HepG2 (cell line): Measurements from ENCODE around the gene EGFR. TPM values are rescaled to one million over a fixed set of nuclear protein-coding genes. Genes with fewer than 3 reads are reported as not detected.

Source experiments
- ELF3 ChIP-seq: IDR thresholded peaks from 2 replicates; pipeline ENCODE4 v1.6.1; 2016; ENCODE audit warnings: missing genetic modification reagents, missing compliant biosample characterization
- NFYB ChIP-seq: sonication (generic); formaldehyde crosslinking; IDR thresholded peaks from 2 replicates; pipeline ENCODE4 v1.4.0; 2020; ENCODE audit warnings: missing genetic modification reagents
- PITX1 ChIP-seq: sonication (generic); formaldehyde crosslinking; IDR thresholded peaks from 2 replicates; pipeline ENCODE4 v1.5.1; 2020; ENCODE audit warnings: mild to moderate bottlenecking, missing genetic modification reagents
- TAF15 ChIP-seq: fragments of 200-400 bp; formaldehyde crosslinking; IDR thresholded peaks from one replicate; pipeline ENCODE4 v1.6.1; 2018; ENCODE audit warnings: mild to moderate bottlenecking, low read depth, low read length; ENCODE audit not compliant: poor library complexity, severe bottlenecking
- ZFP36 ChIP-seq: fragments of 150-350 bp; IDR thresholded peaks from 2 replicates; pipeline ENCODE4 v1.6.1; 2018; ENCODE audit warnings: borderline replicate concordance, low read length, low read depth; ENCODE audit not compliant: partially characterized antibody
- ZNF263 ChIP-seq: sonication (generic); formaldehyde crosslinking; IDR thresholded peaks from 2 replicates; pipeline ENCODE4 v1.4.0; 2020; ENCODE audit warnings: missing genetic modification reagents
- polyA plus RNA-seq, 8 experiments: library from polyadenylated mRNA; depleted of rRNA in 3 of 8; stranded (reverse) in 7 of 8; unstranded in 1 of 8; fragments of >200 nt; fragmentation: Illumina TruSeq in 4 of 8; extraction: Trizol in 4 of 8; gene quantifications; 2 replicates each; pipeline versions ENCODE4 v1.2.1 to v1.2.3, GENCODE V29; 2011 to 2016; ENCODE audit warnings: low read depth in 4 of 8, missing spikeins in 1 of 8, mixed read lengths in 1 of 8; ENCODE audit not compliant: insufficient read depth in 1 of 8
- total RNA-seq, 5 experiments: library from RNA; depleted of rRNA; stranded (reverse); fragments of >200 nt; fragmentation: Illumina TruSeq; extraction: Trizol; gene quantifications; 2 replicates each; pipeline ENCODE4 v1.2.3, GENCODE V29; 2016; ENCODE audit warnings: low read depth in 1 of 5
- TF ChIP-seq, protein P1 (sequence below): sonication (generic); formaldehyde crosslinking; IDR thresholded peaks from 2 replicates; pipeline ENCODE4 v1.5.0; 2020; ENCODE audit warnings: missing genetic modification reagents
- TF ChIP-seq, protein P2 (sequence below): sonication (generic); formaldehyde crosslinking; IDR thresholded peaks from 2 replicates; pipeline ENCODE4 v1.4.0; 2020; ENCODE audit warnings: mild to moderate bottlenecking, missing genetic modification reagents
- TF ChIP-seq, protein P3 (sequence below), 2 experiments: sonication (generic) in 1 of 2; formaldehyde crosslinking in 1 of 2; IDR thresholded peaks; 2 replicates each; pipeline versions ENCODE4 v1.4.0 to v1.6.1; 2018 to 2020; ENCODE audit warnings: missing genetic modification reagents in 2 of 2, borderline replicate concordance in 1 of 2, low read depth in 1 of 2, mild to moderate bottlenecking in 1 of 2, missing biosample characterization in 1 of 2
- TF ChIP-seq, protein P4 (sequence below): sonication (generic); formaldehyde crosslinking; IDR thresholded peaks from 2 replicates; pipeline ENCODE4 v1.5.0; 2020; ENCODE audit warnings: missing genetic modification reagents
- TF ChIP-seq, protein P5 (sequence below): sonication (generic); formaldehyde crosslinking; IDR thresholded peaks from 2 replicates; pipeline ENCODE4 v1.4.0; 2020; ENCODE audit warnings: missing genetic modification reagents, mild to moderate bottlenecking, borderline replicate concordance
- TF ChIP-seq, protein P6 (sequence below): sonication (generic); formaldehyde crosslinking; IDR thresholded peaks from 2 replicates; pipeline ENCODE4 v1.4.0; 2020; ENCODE audit warnings: low read depth, mild to moderate bottlenecking, missing genetic modification reagents
- TF ChIP-seq, protein P7 (sequence below): sonication (generic); formaldehyde crosslinking; IDR thresholded peaks from 2 replicates; pipeline ENCODE4 v1.4.0; 2020; ENCODE audit warnings: missing genetic modification reagents

EGFR gene
- total and polyA plus RNA-seq, 2 of the 13 experiments (the other 11 are each of a cell fraction or from before 2014, with no cell fraction given), result 7.0 to 10.0 TPM

DNA sequence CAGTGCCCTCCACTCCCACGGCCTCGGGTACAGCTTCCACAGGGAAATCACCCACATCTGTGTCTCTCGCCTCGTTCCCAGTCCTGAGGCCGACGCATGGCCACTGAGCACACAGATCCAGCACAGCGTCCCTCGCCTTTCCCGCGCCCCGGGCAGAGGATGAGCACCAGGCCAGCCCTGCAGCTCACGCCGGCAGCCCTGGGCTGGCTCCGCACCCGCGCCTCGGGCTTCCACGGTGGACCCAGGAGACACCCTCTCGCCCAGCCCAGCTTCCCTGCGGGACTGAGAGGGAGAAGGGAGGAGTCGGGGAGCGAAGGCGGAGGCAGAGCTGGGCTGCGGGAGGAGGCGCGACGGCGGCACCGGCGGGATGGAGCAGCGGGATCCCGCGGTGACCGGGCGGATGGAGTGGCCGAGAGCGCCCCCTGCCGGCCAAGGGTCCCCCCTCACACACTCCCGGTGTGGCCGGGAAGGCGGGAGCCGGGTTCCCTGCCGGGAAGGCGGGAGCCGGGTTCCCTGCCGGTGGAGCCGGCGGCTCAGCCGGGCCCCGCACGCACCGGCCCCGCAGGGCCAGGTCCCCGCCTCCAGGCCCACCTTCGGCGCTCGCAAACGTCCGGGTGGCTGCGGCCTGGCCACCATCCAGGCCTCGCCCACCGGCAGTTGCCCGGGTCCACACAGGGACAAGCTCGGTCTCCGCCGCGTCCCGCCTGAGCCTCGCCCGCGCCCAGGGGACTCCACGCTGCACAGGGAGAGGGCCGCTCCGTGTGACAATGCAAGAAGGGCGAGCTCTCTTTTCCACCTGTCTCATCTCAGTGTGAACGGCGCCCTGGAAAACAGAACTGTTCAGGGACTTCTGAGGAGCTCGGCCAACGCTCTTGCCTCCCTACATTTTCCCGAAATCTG, 236.0 kb downstream of the EGFR start (continued):
- TF ChIP-seq, protein P1, sequence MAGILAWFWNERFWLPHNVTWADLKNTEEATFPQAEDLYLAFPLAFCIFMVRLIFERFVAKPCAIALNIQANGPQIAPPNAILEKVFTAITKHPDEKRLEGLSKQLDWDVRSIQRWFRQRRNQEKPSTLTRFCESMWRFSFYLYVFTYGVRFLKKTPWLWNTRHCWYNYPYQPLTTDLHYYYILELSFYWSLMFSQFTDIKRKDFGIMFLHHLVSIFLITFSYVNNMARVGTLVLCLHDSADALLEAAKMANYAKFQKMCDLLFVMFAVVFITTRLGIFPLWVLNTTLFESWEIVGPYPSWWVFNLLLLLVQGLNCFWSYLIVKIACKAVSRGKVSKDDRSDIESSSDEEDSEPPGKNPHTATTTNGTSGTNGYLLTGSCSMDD (CRISPR knock-in tag), result no peak
- TF ChIP-seq TAF15 (no peak), NFYB (no peak), PITX1 (CRISPR knock-in tag) (no peak; the same call in 1 of the 2 replicates), ZFP36 (no peak), ELF3 (CRISPR knock-in tag) (no peak), ZNF263 (CRISPR knock-in tag) (peak; percentile 79)
- TF ChIP-seq, protein P2, sequence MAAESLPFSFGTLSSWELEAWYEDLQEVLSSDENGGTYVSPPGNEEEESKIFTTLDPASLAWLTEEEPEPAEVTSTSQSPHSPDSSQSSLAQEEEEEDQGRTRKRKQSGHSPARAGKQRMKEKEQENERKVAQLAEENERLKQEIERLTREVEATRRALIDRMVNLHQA (CRISPR knock-in tag), result no peak
- TF ChIP-seq, protein P3, sequence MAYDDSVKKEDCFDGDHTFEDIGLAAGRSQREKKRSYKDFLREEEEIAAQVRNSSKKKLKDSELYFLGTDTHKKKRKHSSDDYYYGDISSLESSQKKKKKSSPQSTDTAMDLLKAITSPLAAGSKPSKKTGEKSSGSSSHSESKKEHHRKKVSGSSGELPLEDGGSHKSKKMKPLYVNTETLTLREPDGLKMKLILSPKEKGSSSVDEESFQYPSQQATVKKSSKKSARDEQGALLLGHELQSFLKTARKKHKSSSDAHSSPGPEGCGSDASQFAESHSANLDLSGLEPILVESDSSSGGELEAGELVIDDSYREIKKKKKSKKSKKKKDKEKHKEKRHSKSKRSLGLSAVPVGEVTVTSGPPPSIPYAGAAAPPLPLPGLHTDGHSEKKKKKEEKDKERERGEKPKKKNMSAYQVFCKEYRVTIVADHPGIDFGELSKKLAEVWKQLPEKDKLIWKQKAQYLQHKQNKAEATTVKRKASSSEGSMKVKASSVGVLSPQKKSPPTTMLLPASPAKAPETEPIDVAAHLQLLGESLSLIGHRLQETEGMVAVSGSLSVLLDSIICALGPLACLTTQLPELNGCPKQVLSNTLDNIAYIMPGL (CRISPR knock-in tag; IDR thresholded peaks at IDR 0.05; ENCODE audit: borderline replicate concordance in 1 of 2, low read depth in 1 of 2), result peak; percentile 85 to 95; a peak in 3 of 4 replicates
- TF ChIP-seq, protein P4, sequence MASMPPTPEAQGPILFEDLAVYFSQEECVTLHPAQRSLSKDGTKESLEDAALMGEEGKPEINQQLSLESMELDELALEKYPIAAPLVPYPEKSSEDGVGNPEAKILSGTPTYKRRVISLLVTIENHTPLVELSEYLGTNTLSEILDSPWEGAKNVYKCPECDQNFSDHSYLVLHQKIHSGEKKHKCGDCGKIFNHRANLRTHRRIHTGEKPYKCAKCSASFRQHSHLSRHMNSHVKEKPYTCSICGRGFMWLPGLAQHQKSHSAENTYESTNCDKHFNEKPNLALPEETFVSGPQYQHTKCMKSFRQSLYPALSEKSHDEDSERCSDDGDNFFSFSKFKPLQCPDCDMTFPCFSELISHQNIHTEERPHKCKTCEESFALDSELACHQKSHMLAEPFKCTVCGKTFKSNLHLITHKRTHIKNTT (CRISPR knock-in tag), result no peak
- TF ChIP-seq, protein P5, sequence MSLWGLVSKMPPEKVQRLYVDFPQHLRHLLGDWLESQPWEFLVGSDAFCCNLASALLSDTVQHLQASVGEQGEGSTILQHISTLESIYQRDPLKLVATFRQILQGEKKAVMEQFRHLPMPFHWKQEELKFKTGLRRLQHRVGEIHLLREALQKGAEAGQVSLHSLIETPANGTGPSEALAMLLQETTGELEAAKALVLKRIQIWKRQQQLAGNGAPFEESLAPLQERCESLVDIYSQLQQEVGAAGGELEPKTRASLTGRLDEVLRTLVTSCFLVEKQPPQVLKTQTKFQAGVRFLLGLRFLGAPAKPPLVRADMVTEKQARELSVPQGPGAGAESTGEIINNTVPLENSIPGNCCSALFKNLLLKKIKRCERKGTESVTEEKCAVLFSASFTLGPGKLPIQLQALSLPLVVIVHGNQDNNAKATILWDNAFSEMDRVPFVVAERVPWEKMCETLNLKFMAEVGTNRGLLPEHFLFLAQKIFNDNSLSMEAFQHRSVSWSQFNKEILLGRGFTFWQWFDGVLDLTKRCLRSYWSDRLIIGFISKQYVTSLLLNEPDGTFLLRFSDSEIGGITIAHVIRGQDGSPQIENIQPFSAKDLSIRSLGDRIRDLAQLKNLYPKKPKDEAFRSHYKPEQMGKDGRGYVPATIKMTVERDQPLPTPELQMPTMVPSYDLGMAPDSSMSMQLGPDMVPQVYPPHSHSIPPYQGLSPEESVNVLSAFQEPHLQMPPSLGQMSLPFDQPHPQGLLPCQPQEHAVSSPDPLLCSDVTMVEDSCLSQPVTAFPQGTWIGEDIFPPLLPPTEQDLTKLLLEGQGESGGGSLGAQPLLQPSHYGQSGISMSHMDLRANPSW (CRISPR knock-in tag), result no peak
- TF ChIP-seq, protein P6, sequence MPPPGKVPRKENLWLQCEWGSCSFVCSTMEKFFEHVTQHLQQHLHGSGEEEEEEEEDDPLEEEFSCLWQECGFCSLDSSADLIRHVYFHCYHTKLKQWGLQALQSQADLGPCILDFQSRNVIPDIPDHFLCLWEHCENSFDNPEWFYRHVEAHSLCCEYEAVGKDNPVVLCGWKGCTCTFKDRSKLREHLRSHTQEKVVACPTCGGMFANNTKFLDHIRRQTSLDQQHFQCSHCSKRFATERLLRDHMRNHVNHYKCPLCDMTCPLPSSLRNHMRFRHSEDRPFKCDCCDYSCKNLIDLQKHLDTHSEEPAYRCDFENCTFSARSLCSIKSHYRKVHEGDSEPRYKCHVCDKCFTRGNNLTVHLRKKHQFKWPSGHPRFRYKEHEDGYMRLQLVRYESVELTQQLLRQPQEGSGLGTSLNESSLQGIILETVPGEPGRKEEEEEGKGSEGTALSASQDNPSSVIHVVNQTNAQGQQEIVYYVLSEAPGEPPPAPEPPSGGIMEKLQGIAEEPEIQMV, result no peak
- TF ChIP-seq, protein P7, sequence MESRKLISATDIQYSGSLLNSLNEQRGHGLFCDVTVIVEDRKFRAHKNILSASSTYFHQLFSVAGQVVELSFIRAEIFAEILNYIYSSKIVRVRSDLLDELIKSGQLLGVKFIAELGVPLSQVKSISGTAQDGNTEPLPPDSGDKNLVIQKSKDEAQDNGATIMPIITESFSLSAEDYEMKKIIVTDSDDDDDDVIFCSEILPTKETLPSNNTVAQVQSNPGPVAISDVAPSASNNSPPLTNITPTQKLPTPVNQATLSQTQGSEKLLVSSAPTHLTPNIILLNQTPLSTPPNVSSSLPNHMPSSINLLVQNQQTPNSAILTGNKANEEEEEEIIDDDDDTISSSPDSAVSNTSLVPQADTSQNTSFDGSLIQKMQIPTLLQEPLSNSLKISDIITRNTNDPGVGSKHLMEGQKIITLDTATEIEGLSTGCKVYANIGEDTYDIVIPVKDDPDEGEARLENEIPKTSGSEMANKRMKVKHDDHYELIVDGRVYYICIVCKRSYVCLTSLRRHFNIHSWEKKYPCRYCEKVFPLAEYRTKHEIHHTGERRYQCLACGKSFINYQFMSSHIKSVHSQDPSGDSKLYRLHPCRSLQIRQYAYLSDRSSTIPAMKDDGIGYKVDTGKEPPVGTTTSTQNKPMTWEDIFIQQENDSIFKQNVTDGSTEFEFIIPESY (CRISPR knock-in tag), result 0 out of 2 replicates have a peak, but pooled peaks have one; percentile 6
